Stimulated activated CD8-positive, alpha-beta memory T cell treated with anti-CD3 and anti-CD28 coated beads, Interleukin-12 subunit alpha, Interleukin-12 subunit beta, amount 100 ng/mL, for 24 hours (primary cell): ENCODE results near the gene SLX4IP.

Experiments
- DNase-seq: peaks from one replicate; pipeline ENCODE4 v3.0.0-alpha.2; 2020; ENCODE audit errors: extremely low read depth

SLX4IP gene

DNA sequence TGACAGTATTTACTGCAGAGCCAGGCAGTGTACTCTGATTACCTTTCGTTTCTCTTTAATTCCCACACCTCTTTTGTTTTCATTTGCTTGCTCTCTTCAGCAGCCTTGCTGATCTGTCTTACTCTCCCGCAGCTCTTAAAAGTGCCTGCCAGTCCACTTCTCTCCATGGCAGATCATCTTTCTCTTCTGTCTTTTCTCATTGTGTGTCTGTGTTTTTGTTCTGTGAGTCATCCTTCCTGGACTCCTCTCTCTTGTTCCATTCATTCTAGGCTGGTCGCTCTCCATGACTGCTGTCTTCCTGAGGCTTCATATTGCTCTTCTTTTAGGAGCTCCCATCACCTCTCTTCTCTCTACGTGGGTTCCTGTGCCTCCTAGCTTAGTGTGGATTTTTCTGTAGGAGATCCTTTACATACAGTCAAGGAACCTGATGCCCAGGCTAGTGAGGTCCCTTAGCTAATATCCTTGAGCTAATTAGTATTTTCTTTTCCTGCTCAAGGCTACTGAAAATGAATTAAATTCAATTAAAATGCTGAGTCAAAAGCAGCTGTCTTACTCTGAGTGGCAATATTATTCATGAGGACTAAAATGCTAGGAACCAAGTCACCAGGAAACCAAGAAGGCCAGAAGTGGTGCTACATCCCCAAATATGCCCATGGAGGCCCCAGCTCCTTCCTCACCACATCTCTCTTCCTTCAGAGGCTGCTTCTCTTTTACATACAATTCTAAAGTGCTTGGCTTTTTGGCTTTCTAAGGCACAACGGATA lies 86.1 kb downstream of the SLX4IP start:
- no peak for DNase-seq

DNA sequence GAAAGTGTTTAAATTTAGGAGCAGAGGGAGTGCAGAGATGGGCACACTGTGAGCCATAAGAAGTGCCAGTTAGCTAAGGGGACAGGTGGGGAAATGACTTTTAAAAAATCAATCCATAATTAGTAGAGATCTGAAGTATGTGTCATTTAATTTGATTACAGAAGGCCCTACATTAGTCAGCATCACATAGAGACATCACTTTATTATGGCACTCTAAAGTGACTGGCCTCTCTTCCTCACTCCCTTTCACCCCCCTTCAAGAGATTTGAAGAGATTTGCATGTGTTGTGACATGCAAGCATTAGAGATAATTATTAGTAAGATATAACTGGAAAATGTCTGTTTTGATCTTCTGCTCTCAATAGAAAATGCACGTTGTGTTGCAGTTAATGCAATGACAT lies 86.7 kb downstream of the SLX4IP start:
- no peak for DNase-seq

- DNase-seq: no peak
Observed at GRCh38 chr20:10522328-10522727, 87.2 kb downstream of the SLX4IP start.

DNA sequence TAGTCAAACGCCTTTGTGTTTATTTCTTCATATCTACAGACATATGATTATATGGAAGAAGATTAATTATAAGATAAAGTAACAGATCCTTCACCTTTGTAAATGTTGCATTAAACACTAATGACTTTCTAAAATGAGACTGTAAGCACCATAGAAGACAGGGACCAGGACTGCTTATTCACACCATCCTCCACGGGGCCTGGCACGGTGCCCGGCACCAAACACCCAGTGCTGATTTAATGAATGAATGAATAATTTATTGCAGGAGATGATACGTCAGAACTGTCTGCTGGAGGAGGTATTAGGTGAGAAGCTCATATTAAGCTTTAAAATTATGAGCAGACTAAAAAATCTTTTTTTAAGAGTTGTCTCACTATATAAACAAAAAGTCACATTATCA lies 88.3 kb downstream of the SLX4IP start:
- DNase-seq: no peak

DNA sequence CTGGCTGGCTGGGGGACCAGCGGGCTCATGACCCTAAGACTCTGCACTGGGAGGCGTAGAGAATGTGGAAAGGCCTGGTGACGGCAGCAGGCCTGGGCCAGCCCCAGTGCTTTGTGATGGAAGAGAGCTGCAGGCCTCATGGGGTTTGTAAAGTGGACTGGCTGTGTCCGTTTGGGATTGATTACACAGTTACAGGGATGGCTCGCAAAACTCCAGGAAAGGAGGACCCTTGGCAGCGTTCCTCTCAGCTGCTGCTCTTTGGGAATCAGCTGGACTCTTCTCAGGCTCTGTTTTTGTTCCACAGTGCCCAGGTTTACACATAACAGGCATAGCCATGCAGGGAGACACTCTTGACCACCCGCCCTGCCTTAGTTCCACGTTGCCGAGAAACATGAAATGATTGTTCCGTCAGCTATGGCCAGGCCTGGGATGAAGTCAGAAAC lies 89.0 kb downstream of the SLX4IP start:
- no peak for DNase-seq

DNA sequence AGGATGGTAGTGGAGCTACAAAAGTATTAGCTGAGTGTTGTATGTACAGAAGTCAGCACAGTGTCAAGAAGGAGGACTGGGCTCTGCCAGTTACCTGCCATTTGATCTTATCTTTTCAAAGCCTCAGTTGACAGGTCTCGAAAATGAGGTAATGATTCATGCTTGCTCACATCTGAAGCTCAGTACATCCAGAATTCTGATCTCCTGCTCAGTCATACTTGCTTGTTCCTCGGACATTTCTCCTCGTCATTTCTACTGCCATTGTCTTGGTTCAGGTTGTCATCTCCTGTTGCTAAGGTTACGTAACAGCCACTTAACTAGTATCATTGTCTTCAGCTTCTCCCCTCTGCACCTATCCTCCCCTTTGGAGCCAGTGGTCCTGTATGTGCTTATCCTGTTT lies 89.5 kb downstream of the SLX4IP start:
- DNase-seq: no peak

DNA sequence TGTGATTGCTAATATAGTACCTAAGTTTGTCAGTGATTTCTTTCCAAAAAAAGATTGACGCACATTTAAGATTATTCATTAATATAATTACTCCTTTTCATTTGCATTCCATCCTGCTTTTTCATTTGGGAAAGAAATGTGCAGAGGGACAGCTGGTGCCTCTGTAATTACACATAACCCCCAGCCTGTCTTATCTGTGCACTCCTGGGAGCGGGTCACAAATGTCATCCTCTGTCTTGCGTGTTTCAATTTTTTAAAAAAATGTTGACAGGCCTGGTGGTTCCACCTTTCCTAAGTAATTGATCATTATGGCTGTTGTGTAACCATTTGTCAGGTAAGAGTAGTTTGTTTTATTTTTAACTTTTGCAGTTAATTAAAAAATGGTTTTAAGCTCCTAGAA lies 92.7 kb downstream of the SLX4IP start:
- DNase-seq: no peak

GRCh38 chr20:10530883-10531282 lies 95.8 kb downstream of the SLX4IP start:
- no peak for DNase-seq

GRCh38 chr20:10531848-10532247 lies 96.7 kb downstream of the SLX4IP start:
- DNase-seq: no peak

GRCh38 chr20:10532361-10532760 lies 97.3 kb downstream of the SLX4IP start:
- DNase-seq: no peak

- DNase-seq: no peak
Observed at GRCh38 chr20:10536531-10536930, 101.4 kb downstream of the SLX4IP start.

DNA sequence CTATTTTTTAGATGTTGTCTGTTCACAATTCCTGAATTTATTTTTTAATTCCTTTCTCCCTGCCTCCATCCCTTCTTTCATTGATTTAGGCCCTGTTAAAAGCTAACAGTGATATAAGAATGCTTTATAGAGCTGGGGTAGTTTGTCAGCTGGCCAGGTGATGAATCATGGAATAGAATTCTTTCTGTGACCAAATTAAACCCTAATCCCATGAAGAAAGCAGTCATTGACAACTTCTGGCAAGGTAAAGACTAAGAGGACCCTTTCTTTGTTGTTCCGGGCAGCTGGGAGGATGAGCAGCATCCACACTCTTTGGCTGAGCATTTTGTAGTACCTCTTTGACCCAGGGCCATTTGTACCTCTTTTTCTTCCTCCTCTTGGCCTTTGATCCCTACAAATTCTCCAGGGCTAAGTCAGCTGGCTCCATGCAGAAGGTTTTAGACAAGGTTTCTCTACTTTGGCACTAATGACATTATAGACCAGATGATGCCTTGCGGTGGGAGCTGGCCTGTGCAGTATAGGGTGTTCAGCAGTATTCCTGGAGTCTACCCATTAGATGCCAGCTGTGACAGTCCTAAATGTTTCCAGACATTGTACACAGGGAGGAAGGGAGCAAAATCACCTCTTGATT lies 102.9 kb downstream of the SLX4IP start:
- no peak for DNase-seq

GRCh38 chr20:10538768-10539167 lies 103.7 kb downstream of the SLX4IP start:
- DNase-seq: no peak

DNA sequence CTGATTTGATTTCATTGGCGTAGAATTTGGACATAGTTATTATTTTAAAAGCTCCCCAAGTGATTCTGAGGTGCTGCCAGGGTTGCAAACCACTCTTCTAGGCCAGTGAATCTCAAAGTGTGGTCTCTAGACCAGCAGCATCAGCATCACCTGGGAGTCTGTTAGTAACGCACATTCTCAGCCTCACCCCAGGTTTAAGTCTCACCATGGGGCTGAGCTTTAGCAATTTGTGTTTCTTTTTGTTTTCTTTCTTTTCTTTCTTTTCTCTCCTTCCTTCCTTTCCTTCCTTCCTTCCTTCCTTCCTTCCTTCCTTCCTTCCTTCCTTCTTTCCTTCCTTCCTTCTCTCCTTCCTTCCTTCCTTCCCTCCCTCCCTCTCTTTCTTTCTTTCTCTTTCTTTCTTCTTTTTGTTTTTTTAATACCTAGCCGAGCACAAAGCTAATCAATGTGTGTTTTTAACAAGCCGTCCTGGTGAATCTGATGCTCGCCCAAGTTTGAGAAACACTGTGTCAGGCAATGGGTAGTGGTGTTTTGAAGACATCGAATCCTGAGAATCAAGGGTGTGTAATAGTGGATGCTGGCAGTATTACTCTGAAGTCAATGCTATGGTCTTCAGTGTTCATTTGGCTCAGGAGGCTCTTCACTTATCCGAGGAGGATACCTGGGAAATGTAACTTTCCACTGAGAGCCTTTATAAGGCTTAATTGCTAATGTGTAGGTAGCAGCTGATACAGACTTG lies 104.9 kb downstream of the SLX4IP start:
- DNase-seq: no peak

GRCh38 chr20:10540636-10541493 lies 105.8 kb downstream of the SLX4IP start:
- DNase-seq: no peak

DNA sequence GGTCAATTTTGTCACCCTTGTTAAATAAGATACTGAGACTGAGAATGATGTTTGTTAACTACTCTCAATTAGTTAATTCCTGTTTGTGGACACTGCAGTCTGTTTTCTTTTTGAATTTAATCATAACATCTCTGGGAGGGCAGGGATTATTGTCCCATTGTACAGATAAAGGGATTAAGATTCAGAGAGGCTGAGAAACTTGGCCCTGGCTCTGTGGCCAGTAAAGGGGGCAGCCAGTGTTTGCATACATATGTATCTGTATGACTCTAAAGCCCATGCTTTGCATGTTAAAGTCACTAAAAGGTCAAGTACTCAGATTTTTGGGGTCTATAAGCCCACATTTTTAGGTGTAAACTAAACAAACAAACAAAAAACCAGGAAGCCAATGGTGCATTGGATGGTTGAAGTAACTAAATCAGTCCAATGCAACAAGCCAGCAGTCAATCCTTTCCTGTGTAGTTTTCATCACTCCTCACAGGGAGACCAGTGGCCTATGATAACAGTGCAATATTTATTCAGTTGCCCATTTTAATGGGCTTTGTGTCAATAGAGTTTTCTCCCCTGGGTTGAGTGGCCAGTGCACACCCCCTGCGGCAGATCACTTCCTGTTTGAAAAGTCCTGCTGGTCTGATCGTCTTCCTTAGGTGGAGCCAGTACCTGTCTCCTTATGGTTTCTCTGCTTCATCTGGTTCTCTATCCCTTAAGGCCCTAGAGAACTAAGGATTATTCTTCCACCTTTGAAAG lies 106.7 kb downstream of the SLX4IP start:
- DNase-seq: no peak

DNA sequence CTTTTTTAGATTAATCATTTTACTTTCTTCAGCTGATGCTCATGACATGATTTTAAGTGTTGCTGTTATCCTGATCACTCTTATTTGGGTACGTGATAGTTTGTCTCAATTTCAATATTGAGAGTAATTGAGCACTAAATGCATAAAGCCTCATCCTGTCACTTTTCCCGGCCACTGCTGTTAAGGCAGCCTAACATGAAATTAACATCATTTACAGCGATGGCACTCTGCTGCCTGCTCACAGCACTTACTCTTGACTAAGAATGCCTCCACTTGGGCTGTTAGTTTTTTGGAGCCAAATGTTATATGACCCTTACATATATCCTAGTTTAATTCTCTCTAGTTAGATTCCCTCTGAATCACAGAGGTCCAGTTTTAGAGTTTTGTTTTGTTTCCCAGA lies 107.3 kb downstream of the SLX4IP start:
- no peak for DNase-seq

GRCh38 chr20:10543480-10543879 lies 108.4 kb downstream of the SLX4IP start:
- DNase-seq: no peak

GRCh38 chr20:10547276-10548114 lies 112.4 kb downstream of the SLX4IP start:
- DNase-seq: no peak

DNA sequence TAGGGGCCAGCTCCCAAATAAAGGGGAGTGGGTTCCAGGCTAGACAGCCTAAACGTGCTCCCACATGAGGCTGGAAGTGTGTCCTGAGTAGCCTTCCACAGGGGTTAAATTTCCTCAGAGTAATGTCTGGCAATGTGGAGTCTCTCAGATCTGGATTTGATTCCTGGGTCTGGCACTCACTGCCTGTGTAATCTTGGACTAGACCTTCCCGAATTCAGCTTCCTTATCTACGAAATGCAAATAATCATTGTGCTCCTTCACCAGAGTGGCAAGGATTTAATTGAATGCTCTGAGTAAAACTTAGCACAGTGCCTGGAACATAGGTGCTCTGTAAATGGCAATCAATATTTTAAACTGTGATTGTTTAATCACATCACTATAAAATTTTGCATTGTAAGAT lies 114.4 kb downstream of the SLX4IP start:
- DNase-seq: no peak
